ENCODE data around the gene NEXMIF.

Gene NEXMIF

GRCh38 chrX:74922922-74923543 lies 2.2 kb downstream of the NEXMIF start:
- Histone ChIP-seq H4K20me1 (ENCODE audit: insufficient read depth, low read length, poor library complexity, severe bottlenecking) (no peaks in the 10 kb centered on the region), H3F3A (ENCODE audit: low read depth) (no peaks in the 10 kb centered on the region), H3K36me3 (ENCODE audit: insufficient read depth, low read length) (no peaks in the 10 kb centered on the region), H3K4me1 (ENCODE audit: insufficient read depth, low read length, poor library complexity, severe bottlenecking) (no peaks in the 10 kb centered on the region), H3K9me2 (replicated peaks; ENCODE audit: low read depth, low read length) (no peaks in the 10 kb centered on the region), H3K79me2 (ENCODE audit: insufficient read depth, low read length) (no peaks in the 10 kb centered on the region), H3K9ac (ENCODE audit: low read depth, low read length, poor library complexity, severe bottlenecking) (no peak overlapping the region), H3K4me3 (ENCODE audit: low read length, poor library complexity, severe bottlenecking) (no peak overlapping the region), H3K4me2 (ENCODE audit: low read depth, low read length, poor library complexity, severe bottlenecking) (no peak overlapping the region), H2AFZ (ENCODE audit: low read length) (no peak overlapping the region), H3K9me3 (ENCODE audit: insufficient read depth, low read depth, low read length) (no peaks in the 10 kb centered on the region), H3K27me3 (ENCODE audit: insufficient read depth, low read length, poor library complexity, severe bottlenecking) (no peaks in the 10 kb centered on the region)
- TF ChIP-seq EZH2phosphoT487 (IDR thresholded peaks at IDR 0.05; ENCODE audit: borderline replicate concordance) = no peak
- TF ChIP-seq, protein P1, sequence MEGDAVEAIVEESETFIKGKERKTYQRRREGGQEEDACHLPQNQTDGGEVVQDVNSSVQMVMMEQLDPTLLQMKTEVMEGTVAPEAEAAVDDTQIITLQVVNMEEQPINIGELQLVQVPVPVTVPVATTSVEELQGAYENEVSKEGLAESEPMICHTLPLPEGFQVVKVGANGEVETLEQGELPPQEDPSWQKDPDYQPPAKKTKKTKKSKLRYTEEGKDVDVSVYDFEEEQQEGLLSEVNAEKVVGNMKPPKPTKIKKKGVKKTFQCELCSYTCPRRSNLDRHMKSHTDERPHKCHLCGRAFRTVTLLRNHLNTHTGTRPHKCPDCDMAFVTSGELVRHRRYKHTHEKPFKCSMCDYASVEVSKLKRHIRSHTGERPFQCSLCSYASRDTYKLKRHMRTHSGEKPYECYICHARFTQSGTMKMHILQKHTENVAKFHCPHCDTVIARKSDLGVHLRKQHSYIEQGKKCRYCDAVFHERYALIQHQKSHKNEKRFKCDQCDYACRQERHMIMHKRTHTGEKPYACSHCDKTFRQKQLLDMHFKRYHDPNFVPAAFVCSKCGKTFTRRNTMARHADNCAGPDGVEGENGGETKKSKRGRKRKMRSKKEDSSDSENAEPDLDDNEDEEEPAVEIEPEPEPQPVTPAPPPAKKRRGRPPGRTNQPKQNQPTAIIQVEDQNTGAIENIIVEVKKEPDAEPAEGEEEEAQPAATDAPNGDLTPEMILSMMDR (conservative IDR thresholded peaks at IDR 0.05; ENCODE audit: low read length) = no peak

GRCh38 chrX:74911494-74911893 lies 13.8 kb downstream of the NEXMIF start:
- Histone ChIP-seq H3K4me2 (ENCODE audit: low read depth, low read length, poor library complexity, severe bottlenecking) (no peak overlapping the region), H3K9me2 (replicated peaks; ENCODE audit: low read depth, low read length) (no peaks in the 10 kb centered on the region), H3K4me3 (ENCODE audit: low read length, poor library complexity, severe bottlenecking) (no peak overlapping the region), H3K36me3 (ENCODE audit: insufficient read depth, low read length) (no peaks in the 10 kb centered on the region), H3K27me3 (ENCODE audit: insufficient read depth, low read length, poor library complexity, severe bottlenecking) (no peaks in the 10 kb centered on the region), H3K79me2 (ENCODE audit: insufficient read depth, low read length) (no peaks in the 10 kb centered on the region), H4K20me1 (ENCODE audit: insufficient read depth, low read length, poor library complexity, severe bottlenecking) (no peaks in the 10 kb centered on the region), H3K4me1 (ENCODE audit: insufficient read depth, low read length, poor library complexity, severe bottlenecking) (no peaks in the 10 kb centered on the region), H3K9me3 (ENCODE audit: insufficient read depth, low read depth, low read length) (no peaks in the 10 kb centered on the region), H3F3A (ENCODE audit: low read depth) (no peaks in the 10 kb centered on the region), H3K9ac (ENCODE audit: low read depth, low read length, poor library complexity, severe bottlenecking) (no peak overlapping the region), H2AFZ (ENCODE audit: low read length) (no peak overlapping the region)
- TF ChIP-seq, protein P1 (conservative IDR thresholded peaks at IDR 0.05; ENCODE audit: low read length) = no peak
- no peak for TF ChIP-seq EZH2phosphoT487 (IDR thresholded peaks at IDR 0.05; ENCODE audit: borderline replicate concordance)

DNA sequence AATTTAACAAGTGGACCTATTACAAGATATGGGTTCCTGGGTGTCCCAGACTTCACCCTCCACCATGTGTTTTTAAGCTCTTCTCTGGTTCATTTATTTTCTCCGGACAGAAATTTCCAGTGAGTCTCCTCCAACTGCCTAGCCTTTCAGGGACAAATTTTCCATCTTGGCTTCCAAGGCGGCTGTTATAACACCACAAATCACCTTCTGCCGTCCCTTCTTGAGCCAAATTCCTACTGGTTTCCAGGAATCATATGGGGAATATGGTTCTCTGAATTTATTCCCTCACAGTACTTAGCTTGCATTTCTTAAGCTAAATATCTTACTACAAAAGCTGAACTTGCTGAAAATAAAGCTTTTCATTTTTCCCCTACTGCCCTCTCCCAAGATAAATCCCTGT lies 18.8 kb downstream of the NEXMIF start:
- Histone ChIP-seq H2AFZ (ENCODE audit: low read length) (no peak overlapping the region), H3K9me2 (replicated peaks; ENCODE audit: low read depth, low read length) (no peaks in the 10 kb centered on the region), H3K79me2 (ENCODE audit: insufficient read depth, low read length) (no peaks in the 10 kb centered on the region), H3K4me1 (ENCODE audit: insufficient read depth, low read length, poor library complexity, severe bottlenecking) (no peaks in the 10 kb centered on the region), H3K9ac (ENCODE audit: low read depth, low read length, poor library complexity, severe bottlenecking) (no peak overlapping the region), H3K4me3 (ENCODE audit: low read length, poor library complexity, severe bottlenecking) (no peak overlapping the region), H3K9me3 (ENCODE audit: insufficient read depth, low read depth, low read length) (no peaks in the 10 kb centered on the region), H4K20me1 (ENCODE audit: insufficient read depth, low read length, poor library complexity, severe bottlenecking) (no peaks in the 10 kb centered on the region), H3K27me3 (ENCODE audit: insufficient read depth, low read length, poor library complexity, severe bottlenecking) (no peaks in the 10 kb centered on the region), H3K4me2 (ENCODE audit: low read depth, low read length, poor library complexity, severe bottlenecking) (no peak overlapping the region), H3F3A (ENCODE audit: low read depth) (no peaks in the 10 kb centered on the region), H3K36me3 (ENCODE audit: insufficient read depth, low read length) (no peaks in the 10 kb centered on the region)
- no peak for TF ChIP-seq EZH2phosphoT487 (IDR thresholded peaks at IDR 0.05; ENCODE audit: borderline replicate concordance)
- TF ChIP-seq, protein P1 (conservative IDR thresholded peaks at IDR 0.05; ENCODE audit: low read length) = no peak
